ENCODE data around the gene CHKA. TPM values are rescaled to one million over a fixed set of nuclear protein-coding genes. Genes with fewer than 3 reads are reported as not detected.

CHKA gene
- total and polyA plus RNA-seq, 2 experiments from 2014 or later, result 37.1 to 94.4 TPM

DNA sequence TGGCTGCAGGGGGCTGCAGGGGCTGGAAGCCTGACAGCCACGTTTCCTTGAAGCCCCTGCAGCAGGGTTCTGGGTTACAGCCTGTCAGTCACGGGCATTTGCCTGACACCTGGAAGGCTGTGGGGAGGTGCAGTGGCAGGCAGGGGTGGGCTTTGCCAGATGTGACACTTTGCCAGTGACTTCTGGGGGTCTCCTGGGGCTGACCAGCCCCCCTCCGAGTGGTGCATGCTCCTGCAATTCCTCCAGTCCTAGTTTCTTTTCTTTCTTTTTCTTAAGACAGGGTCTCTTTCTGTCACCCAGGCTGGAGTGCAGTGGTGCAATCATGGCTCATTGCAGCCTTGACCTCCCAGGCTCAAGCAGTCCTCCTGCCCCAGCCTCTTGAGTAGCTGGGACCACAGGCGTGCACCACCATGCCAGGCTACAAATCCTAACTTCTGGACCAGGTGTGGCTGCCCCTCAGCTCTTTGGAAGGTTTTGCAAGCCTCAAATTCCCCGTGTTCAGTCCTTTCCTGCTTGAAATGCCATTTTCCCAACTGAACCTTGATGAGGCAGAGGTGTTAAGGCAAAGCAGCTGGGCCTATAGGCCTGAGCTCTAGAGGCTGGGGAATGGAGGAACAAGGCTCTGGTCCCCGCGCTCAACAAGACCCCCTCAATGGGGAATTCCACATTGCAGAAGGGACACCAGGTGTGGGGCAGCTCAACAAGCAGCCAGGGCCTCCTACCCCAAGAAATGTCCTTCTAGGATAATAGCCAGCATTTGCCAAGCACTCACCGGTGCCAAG lies 20.2 kb upstream of the CHKA start (continued):
- TF ChIP-seq, protein P1, sequence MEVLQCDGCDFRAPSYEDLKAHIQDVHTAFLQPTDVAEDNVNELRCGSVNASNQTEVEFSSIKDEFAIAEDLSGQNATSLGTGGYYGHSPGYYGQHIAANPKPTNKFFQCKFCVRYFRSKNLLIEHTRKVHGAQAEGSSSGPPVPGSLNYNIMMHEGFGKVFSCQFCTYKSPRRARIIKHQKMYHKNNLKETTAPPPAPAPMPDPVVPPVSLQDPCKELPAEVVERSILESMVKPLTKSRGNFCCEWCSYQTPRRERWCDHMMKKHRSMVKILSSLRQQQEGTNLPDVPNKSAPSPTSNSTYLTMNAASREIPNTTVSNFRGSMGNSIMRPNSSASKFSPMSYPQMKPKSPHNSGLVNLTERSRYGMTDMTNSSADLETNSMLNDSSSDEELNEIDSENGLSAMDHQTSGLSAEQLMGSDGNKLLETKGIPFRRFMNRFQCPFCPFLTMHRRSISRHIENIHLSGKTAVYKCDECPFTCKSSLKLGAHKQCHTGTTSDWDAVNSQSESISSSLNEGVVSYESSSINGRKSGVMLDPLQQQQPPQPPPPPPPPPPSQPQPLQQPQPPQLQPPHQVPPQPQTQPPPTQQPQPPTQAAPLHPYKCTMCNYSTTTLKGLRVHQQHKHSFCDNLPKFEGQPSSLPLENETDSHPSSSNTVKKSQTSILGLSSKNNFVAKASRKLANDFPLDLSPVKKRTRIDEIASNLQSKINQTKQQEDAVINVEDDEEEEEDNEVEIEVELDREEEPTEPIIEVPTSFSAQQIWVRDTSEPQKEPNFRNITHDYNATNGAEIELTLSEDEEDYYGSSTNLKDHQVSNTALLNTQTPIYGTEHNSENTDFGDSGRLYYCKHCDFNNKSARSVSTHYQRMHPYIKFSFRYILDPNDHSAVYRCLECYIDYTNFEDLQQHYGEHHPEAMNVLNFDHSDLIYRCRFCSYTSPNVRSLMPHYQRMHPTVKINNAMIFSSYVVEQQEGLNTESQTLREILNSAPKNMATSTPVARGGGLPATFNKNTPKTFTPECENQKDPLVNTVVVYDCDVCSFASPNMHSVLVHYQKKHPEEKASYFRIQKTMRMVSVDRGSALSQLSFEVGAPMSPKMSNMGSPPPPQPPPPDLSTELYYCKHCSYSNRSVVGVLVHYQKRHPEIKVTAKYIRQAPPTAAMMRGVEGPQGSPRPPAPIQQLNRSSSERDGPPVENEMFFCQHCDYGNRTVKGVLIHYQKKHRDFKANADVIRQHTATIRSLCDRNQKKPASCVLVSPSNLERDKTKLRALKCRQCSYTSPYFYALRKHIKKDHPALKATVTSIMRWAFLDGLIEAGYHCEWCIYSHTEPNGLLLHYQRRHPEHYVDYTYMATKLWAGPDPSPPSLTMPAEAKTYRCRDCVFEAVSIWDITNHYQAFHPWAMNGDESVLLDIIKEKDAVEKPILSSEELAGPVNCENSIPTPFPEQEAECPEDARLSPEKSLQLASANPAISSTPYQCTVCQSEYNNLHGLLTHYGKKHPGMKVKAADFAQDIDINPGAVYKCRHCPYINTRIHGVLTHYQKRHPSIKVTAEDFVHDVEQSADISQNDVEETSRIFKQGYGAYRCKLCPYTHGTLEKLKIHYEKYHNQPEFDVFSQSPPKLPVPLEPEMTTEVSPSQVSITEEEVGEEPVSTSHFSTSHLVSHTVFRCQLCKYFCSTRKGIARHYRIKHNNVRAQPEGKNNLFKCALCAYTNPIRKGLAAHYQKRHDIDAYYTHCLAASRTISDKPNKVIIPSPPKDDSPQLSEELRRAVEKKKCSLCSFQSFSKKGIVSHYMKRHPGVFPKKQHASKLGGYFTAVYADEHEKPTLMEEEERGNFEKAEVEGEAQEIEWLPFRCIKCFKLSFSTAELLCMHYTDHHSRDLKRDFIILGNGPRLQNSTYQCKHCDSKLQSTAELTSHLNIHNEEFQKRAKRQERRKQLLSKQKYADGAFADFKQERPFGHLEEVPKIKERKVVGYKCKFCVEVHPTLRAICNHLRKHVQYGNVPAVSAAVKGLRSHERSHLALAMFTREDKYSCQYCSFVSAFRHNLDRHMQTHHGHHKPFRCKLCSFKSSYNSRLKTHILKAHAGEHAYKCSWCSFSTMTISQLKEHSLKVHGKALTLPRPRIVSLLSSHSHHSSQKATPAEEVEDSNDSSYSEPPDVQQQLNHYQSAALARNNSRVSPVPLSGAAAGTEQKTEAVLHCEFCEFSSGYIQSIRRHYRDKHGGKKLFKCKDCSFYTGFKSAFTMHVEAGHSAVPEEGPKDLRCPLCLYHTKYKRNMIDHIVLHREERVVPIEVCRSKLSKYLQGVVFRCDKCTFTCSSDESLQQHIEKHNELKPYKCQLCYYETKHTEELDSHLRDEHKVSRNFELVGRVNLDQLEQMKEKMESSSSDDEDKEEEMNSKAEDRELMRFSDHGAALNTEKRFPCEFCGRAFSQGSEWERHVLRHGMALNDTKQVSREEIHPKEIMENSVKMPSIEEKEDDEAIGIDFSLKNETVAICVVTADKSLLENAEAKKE (CRISPR knock-in tag; IDR thresholded peaks at IDR 0.05), result no peak

DNA sequence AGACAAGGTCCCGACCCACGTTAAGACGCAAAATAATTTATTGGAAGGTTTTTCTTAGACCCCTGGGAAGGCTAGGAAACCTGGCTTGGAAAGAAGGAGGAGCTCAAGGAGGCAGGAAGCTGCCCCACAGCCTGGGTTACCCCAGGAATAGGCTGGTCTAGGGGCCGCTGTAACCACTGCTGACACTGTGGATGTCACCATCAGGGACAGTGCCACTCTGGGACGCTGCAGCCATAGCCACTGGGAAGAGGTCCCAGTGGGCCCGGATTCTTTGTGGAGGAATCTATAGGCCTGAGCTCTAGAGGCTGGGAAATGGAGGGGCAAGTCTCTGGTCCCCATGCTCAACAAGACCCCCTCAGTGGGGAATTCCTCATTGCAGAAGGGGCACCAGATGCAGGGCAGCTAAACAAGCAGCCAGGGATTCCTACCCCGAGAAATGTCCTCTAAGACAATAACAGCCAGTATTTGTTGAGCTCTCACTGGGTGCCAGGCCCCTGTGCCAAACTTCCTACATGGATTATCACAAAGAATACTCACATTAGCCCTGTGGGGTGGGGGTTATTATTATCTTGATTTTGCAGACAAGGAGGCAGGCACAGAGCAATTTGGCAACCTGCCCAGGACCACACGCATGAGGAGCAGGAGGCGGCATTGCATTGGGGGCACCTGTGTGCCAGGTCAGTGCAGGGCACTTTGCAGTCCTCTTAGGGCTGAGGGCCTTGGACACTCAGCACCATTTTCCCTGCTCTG lies 19.5 kb upstream of the CHKA start:
- Histone ChIP-seq H4K20me1 (replicated peaks; ENCODE audit: insufficient read depth) (no peaks in the 10 kb centered on the region), H3K27me3 (ENCODE audit: insufficient read depth) (no peaks in the 10 kb centered on the region), H3K4me1 (ENCODE audit: insufficient read depth) (no peaks in the 10 kb centered on the region), H3K9me2 (ENCODE audit: insufficient read depth) (no peaks in the 10 kb centered on the region), H2AFZ (no peak overlapping the region), H3K36me3 (ENCODE audit: insufficient read depth) (no peaks in the 10 kb centered on the region), H3K27ac (ENCODE audit: low read depth) (no peak overlapping the region), H3K79me2 (replicated peaks; ENCODE audit: insufficient read depth) (no peaks in the 10 kb centered on the region), H3K4me3 (no peak overlapping the region), H3F3A (replicated peaks; ENCODE audit: low read depth) (no peaks in the 10 kb centered on the region), H3K4me2 (no peak overlapping the region)
- Mint-ChIP-seq H3K36me3 (ENCODE audit: low read depth) (peaks cover 4% of the 10 kb centered on the region; the same call in 1 of the 3 replicates), H3K4me1 (peaks cover 5% of the 10 kb centered on the region; the same call in 2 of the 3 replicates), H3K9me3 (peaks cover 12% of the 10 kb centered on the region), H3K27me3 (ENCODE audit: insufficient read depth, low read depth, poor library complexity) (peaks cover 5% of the 10 kb centered on the region), H3K4me3 (no peak overlapping the region), H3K27ac (no peak overlapping the region)
- ATAC-seq (peak; percentile 34; the same call in 2 of the 3 replicates), DNase-seq (ENCODE audit: low spot score) (no peak)
- TF ChIP-seq STAT1 (IDR thresholded peaks at IDR 0.05; ENCODE audit: unreplicated experiment) (no peak), EZH2phosphoT487 (IDR thresholded peaks at IDR 0.05; ENCODE audit: unreplicated experiment) (no peak), ZNF114 (CRISPR knock-in tag; IDR thresholded peaks at IDR 0.05) (no peak), POLR2AphosphoS5 (IDR thresholded peaks at IDR 0.05; ENCODE audit: low read depth) (no peak), ZNF331 (CRISPR knock-in tag; IDR thresholded peaks at IDR 0.05; ENCODE audit: low read depth) (no peak), EZH2 (IDR thresholded peaks at IDR 0.05; ENCODE audit: low read depth, unreplicated experiment) (no peak), NANOG (IDR thresholded peaks at IDR 0.05; ENCODE audit: borderline replicate concordance) (no peak), CREB1 (CRISPR knock-in tag; IDR thresholded peaks at IDR 0.05; ENCODE audit: low read depth) (no peak), JUNB (IDR thresholded peaks at IDR 0.05; ENCODE audit: unreplicated experiment) (no peak)
- TF ChIP-seq, protein P2, sequence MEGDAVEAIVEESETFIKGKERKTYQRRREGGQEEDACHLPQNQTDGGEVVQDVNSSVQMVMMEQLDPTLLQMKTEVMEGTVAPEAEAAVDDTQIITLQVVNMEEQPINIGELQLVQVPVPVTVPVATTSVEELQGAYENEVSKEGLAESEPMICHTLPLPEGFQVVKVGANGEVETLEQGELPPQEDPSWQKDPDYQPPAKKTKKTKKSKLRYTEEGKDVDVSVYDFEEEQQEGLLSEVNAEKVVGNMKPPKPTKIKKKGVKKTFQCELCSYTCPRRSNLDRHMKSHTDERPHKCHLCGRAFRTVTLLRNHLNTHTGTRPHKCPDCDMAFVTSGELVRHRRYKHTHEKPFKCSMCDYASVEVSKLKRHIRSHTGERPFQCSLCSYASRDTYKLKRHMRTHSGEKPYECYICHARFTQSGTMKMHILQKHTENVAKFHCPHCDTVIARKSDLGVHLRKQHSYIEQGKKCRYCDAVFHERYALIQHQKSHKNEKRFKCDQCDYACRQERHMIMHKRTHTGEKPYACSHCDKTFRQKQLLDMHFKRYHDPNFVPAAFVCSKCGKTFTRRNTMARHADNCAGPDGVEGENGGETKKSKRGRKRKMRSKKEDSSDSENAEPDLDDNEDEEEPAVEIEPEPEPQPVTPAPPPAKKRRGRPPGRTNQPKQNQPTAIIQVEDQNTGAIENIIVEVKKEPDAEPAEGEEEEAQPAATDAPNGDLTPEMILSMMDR (conservative IDR thresholded peaks at IDR 0.05; ENCODE audit: low read depth in 2 of 2), result no peak
- TF ChIP-seq, protein P3, sequence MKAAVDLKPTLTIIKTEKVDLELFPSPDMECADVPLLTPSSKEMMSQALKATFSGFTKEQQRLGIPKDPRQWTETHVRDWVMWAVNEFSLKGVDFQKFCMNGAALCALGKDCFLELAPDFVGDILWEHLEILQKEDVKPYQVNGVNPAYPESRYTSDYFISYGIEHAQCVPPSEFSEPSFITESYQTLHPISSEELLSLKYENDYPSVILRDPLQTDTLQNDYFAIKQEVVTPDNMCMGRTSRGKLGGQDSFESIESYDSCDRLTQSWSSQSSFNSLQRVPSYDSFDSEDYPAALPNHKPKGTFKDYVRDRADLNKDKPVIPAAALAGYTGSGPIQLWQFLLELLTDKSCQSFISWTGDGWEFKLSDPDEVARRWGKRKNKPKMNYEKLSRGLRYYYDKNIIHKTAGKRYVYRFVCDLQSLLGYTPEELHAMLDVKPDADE (IDR thresholded peaks at IDR 0.05), result no peak
